Breast epithelium (tissue), 4 donors: ENCODE measurements around the gene NDEL1. TPM values are rescaled to one million over a fixed set of nuclear protein-coding genes. Genes with fewer than 3 reads are reported as not detected.

ENCODE experiments used
- DNase-seq, 2 donors: peaks; one replicate each; pipeline ENCODE4 v3.0.0-alpha.2; 2019; ENCODE audit warnings: low spot score in 2 of 2
- H3K27ac ChIP-seq, 2 donors: fragments of 200-600 bp; sonication (generic) in 1 of 2; one replicate each; pipeline ENCODE4 v1.5.1; 2016 to 2019; ENCODE audit warnings: mild to moderate bottlenecking in 1 of 2
- H3K27me3 ChIP-seq, 2 donors: fragments of 200-600 bp; sonication (generic) in 1 of 2; one replicate each; pipeline versions ENCODE4 v1.5.1 to v1.6.0; 2017 to 2019; ENCODE audit warnings: control low read depth in 1 of 2, mild to moderate bottlenecking in 1 of 2
- H3K36me3 ChIP-seq: fragments of 200-600 bp; one replicate; pipeline ENCODE4 v1.5.1; 2019
- H3K4me1 ChIP-seq, 2 donors: fragments of 200-600 bp; sonication (generic); one replicate each; pipeline ENCODE4 v1.5.1; 2016 to 2019; ENCODE audit warnings: control low read depth in 1 of 2
- H3K4me3 ChIP-seq, 3 donors: fragments of 200-600 bp; sonication (generic); 1 replicate in 2 of 3; 2 replicates in 1 of 3; pipeline ENCODE4 v1.5.1; 2016 to 2019; ENCODE audit warnings: mild to moderate bottlenecking in 3 of 3, moderate library complexity in 2 of 3
- H3K9me3 ChIP-seq, 2 donors: fragments of 200-600 bp; sonication (generic) in 1 of 2; one replicate each; pipeline ENCODE4 v1.5.1; 2016 to 2019; ENCODE audit warnings: control low read depth in 1 of 2
- CTCF ChIP-seq, 3 donors: fragments of 450-650 bp; IDR thresholded peaks; one replicate each; pipeline ENCODE4 v1.5.1; 2016 to 2017; ENCODE audit warnings: antibody characterized with exemption in 3 of 3, mild to moderate bottlenecking in 3 of 3, moderate library complexity in 3 of 3
- POLR2A ChIP-seq: fragments of 450-650 bp; IDR thresholded peaks from one replicate; pipeline ENCODE4 v1.6.1; 2016; ENCODE audit warnings: antibody characterized with exemption, mild to moderate bottlenecking, moderate library complexity
- POLR2AphosphoS5 ChIP-seq, 3 donors: sonication (generic); formaldehyde crosslinking; IDR thresholded peaks; one replicate each; pipeline ENCODE4 v1.6.1; 2017; ENCODE audit warnings: antibody characterized with exemption in 3 of 3
- intact Hi-C: fragments of 100-400 bp; cut with DNase I; formaldehyde crosslinking; loops from one replicate; pipeline ENCODE4 v1.15.1; 2023; ENCODE audit warnings: low total_unique reads
- total RNA-seq, 3 donors: library from RNA; depleted of rRNA; stranded (reverse); fragments of >200 nt; gene quantifications; one replicate each; pipeline ENCODE4 v1.1.0, GENCODE V29; 2016

NDEL1 gene
- total RNA-seq, 3 donors from 2014 or later = 51.1 to 80.6 (median 61.4) TPM

GRCh38 chr17:8479431-8479947 lies 43.8 kb downstream of the NDEL1 start:
- DNase-seq = peak in 1 of 2 donors; percentile 88
- intact Hi-C loops = no loop called here
- Histone ChIP-seq H3K4me3 (peak overlapping the region in 1 of 3 donors; percentile 27), H3K4me1 (peaks cover 5 to 12% of the 10 kb centered on the region in 2 donors), H3K9me3 (peaks cover 0 to 5% of the 10 kb centered on the region in 2 donors), H3K27me3 (no peaks in the 10 kb centered on the region), H3K36me3 (peaks cover 5% of the 10 kb centered on the region), H3K27ac (peak overlapping the region; percentile 76 to 91)
- TF ChIP-seq POLR2A (no peak), CTCF (IDR thresholded peaks at IDR 0.05) (no peak), POLR2AphosphoS5 (IDR thresholded peaks at IDR 0.05) (peak; percentile 22 to 44 (median 32))

- DNase-seq = no peak
- peaks cover 5 to 12% of the 10 kb centered on the region in 2 donors for H3K4me1 ChIP-seq
- H3K27ac ChIP-seq = peak overlapping the region; percentile 76 to 91
- no peaks in the 10 kb centered on the region for H3K27me3 ChIP-seq
- peak overlapping the region in 1 of 3 donors; percentile 27 for H3K4me3 ChIP-seq
- intact Hi-C loops = no loop called here
- peaks cover 5% of the 10 kb centered on the region for H3K36me3 ChIP-seq
- no peak for TF ChIP-seq POLR2AphosphoS5 (IDR thresholded peaks at IDR 0.05)
- H3K9me3 ChIP-seq = peaks cover 0 to 7% of the 10 kb centered on the region in 2 donors
Measured at GRCh38 chr17:8480011-8480976, 44.6 kb downstream of the NDEL1 start.

- DNase-seq = no peak
- intact Hi-C loops = no loop called here
- Histone ChIP-seq H3K27me3 (no peaks in the 10 kb centered on the region), H3K4me3 (no peak overlapping the region), H3K9me3 (peaks cover 0 to 7% of the 10 kb centered on the region in 2 donors), H3K27ac (peak overlapping the region in 1 of 2 donors; percentile 39), H3K36me3 (peaks cover 2% of the 10 kb centered on the region), H3K4me1 (peaks cover 5 to 12% of the 10 kb centered on the region in 2 donors)
- TF ChIP-seq CTCF (IDR thresholded peaks at IDR 0.05) (no peak), POLR2A (no peak), POLR2AphosphoS5 (IDR thresholded peaks at IDR 0.05) (no peak)
Measured at GRCh38 chr17:8481089-8481488, 45.4 kb downstream of the NDEL1 start.

- Histone ChIP-seq H3K27ac (no peak overlapping the region), H3K9me3 (peaks cover 0 to 7% of the 10 kb centered on the region in 2 donors), H3K27me3 (no peaks in the 10 kb centered on the region), H3K4me3 (no peak overlapping the region), H3K36me3 (no peaks in the 10 kb centered on the region), H3K4me1 (peaks cover 5 to 12% of the 10 kb centered on the region in 2 donors)
- TF ChIP-seq CTCF (IDR thresholded peaks at IDR 0.05) (no peak), POLR2AphosphoS5 (IDR thresholded peaks at IDR 0.05) (no peak), POLR2A (no peak)
- intact Hi-C loops = no loop called here
- no peak for DNase-seq
Measured at GRCh38 chr17:8481703-8482102, 46.0 kb downstream of the NDEL1 start.

GRCh38 chr17:8482546-8482945 lies 46.9 kb downstream of the NDEL1 start:
- Histone ChIP-seq H3K36me3 (no peaks in the 10 kb centered on the region), H3K27ac (no peak overlapping the region), H3K4me3 (no peak overlapping the region), H3K27me3 (no peaks in the 10 kb centered on the region), H3K4me1 (peaks cover 5 to 12% of the 10 kb centered on the region in 2 donors), H3K9me3 (peaks cover 0 to 7% of the 10 kb centered on the region in 2 donors)
- DNase-seq = no peak
- TF ChIP-seq POLR2AphosphoS5 (IDR thresholded peaks at IDR 0.05) = no peak
- TF ChIP-seq POLR2A = no peak
- no peak for TF ChIP-seq CTCF (IDR thresholded peaks at IDR 0.05)
- intact Hi-C loops = no loop called here
